Gastrocnemius medialis (tissue), 4 donors: ENCODE data around the gene TSPAN17. TPM values are rescaled to one million over a fixed set of nuclear protein-coding genes. Genes with fewer than 3 reads are reported as not detected.

Experiments used
- ATAC-seq, 2 donors: fragments of 150-250 bp; one replicate each; pipeline ENCODE4 v1.9.1; 2016
- DNase-seq, 2 donors: peaks; one replicate each; pipeline ENCODE4 v3.0.0-alpha.2; 2019
- H3K27ac ChIP-seq, 4 donors: fragments of 200-600 bp; sonication (generic); 1 replicate in 1 of 4; 2 replicates in 3 of 4; pipeline ENCODE4 v1.5.1; 2016 to 2018; ENCODE audit warnings: mild to moderate bottlenecking in 2 of 4, moderate library complexity in 1 of 4
- H3K27me3 ChIP-seq, 3 donors: fragments of 200-600 bp; sonication (generic) in 2 of 3; 1 replicate in 1 of 3; 2 replicates in 2 of 3; pipeline versions ENCODE4 v1.5.1 to v1.6.0; 2016 to 2019; ENCODE audit warnings: mild to moderate bottlenecking in 1 of 3, moderate library complexity in 1 of 3
- H3K36me3 ChIP-seq, 2 donors: fragments of 200-600 bp; sonication (generic) in 1 of 2; one replicate each; pipeline ENCODE4 v1.5.1; 2017 to 2018
- H3K4me1 ChIP-seq, 2 donors: fragments of 200-600 bp; sonication (generic) in 1 of 2; one replicate each; pipeline ENCODE4 v1.5.1; 2016 to 2017; ENCODE audit warnings: mild to moderate bottlenecking in 2 of 2
- H3K4me3 ChIP-seq, 4 donors: fragments of 200-600 bp; sonication (generic) in 3 of 4; 1 replicate in 1 of 4; 2 replicates in 3 of 4; pipeline ENCODE4 v1.5.1; 2016 to 2019; ENCODE audit warnings: mild to moderate bottlenecking in 2 of 4
- H3K9me3 ChIP-seq, 3 donors: fragments of 200-600 bp; sonication (generic) in 2 of 3; 1 replicate in 1 of 3; 2 replicates in 2 of 3; pipeline ENCODE4 v1.5.1; 2016 to 2019
- CTCF ChIP-seq, 5 experiments: fragments of 450-650 bp in 3 of 5; fragments of 200-600 bp in 2 of 5; sonication (generic) in 2 of 5; IDR thresholded peaks in 4 of 5; conservative IDR thresholded peaks in 1 of 5; 1 replicate in 4 of 5; 2 replicates in 1 of 5; pipeline ENCODE4 v1.5.1; 2016 to 2019; ENCODE audit warnings: antibody characterized with exemption in 5 of 5, mild to moderate bottlenecking in 3 of 5, moderate library complexity in 3 of 5
- POLR2A ChIP-seq, 2 donors: fragments of 450-650 bp; IDR thresholded peaks; one replicate each; pipeline ENCODE4 v1.6.1; 2017; ENCODE audit warnings: antibody characterized with exemption in 2 of 2, mild to moderate bottlenecking in 2 of 2, moderate library complexity in 2 of 2
- in situ Hi-C, 4 donors: fragments of 200-750 bp; cut with MboI; loops; one replicate each; pipeline versions ENCODE4 v1.15.0 to v1.8.0; 2017; ENCODE audit warnings: low sequenced_read_pairs in 4 of 4
- intact Hi-C: fragments of 100-400 bp; cut with DNase I; formaldehyde crosslinking; loops from one replicate; pipeline ENCODE4 v1.15.1; 2023; ENCODE audit warnings: low total_unique reads
- total RNA-seq, 4 donors: library from RNA; depleted of rRNA; stranded (reverse); fragments of >200 nt; gene quantifications; one replicate each; pipeline versions ENCODE4 v1.1.0 to v1.2.3, GENCODE V29; 2016

TSPAN17 gene
- total RNA-seq, 4 donors from 2014 or later = 13.3 to 35.7 (median 27.2) TPM

DNA sequence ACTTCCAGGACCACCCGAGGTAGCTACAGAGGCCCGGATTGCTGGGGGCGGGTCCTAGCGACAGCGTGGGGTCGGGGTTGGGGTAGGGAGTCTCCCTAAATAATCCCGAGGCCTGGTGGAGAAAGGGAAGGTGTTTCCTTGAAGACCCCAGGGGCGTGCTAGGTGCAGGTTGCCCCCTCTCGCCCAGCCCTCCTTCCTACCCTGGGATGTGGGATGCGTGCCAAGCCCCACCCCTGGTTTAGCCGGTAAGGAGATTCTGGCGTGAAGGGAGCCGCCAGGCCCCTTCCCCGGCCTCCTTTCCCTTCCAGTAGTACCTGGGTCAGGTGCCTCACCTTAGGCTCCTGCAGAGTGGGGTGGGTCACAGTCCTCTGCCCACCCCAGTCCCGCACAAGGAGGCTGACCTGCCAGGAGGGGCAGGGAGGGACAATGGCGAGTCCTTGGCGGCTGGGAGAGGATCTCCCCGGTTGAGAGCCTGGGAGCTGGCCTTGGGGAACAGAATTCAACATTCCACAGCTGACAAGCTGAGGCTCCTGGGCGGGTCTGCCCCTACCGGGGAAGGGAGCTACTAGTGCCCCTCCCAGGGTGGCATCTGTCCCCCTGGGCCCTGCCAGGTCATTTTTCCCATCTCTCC, 674 bp downstream of the TSPAN17 start:
- H3K4me3 ChIP-seq = peak overlapping the region; percentile 74 to 87 (median 80)
- DNase-seq (peak in 1 of 2 donors; percentile 11), ATAC-seq (no peak)
- peak overlapping the region; percentile 77 to 85 (median 80) for H3K27ac ChIP-seq
- H3K4me1 ChIP-seq = peaks cover 12 to 17% of the 10 kb centered on the region in 2 donors
- TF ChIP-seq CTCF (IDR thresholded peaks at IDR 0.05 in 4 of 5, conservative IDR thresholded peaks at IDR 0.05 in 1 of 5) (no peak), POLR2A (IDR thresholded peaks at IDR 0.05) (no peak)
- no peaks in the 10 kb centered on the region for H3K36me3 ChIP-seq
- intact Hi-C loops (loop anchor here (1.0 to 10.0 kb wide), 5 partner anchors 37 to 263 kb away; partner anchors contain the start of genes CLTB, HIGD2A and NOP16), in situ Hi-C loops (no loop called here)
- no peaks in the 10 kb centered on the region for H3K27me3 ChIP-seq
- no peaks in the 10 kb centered on the region for H3K9me3 ChIP-seq

GRCh38 chr5:176648474-176649194, 1.4 kb downstream of the TSPAN17 start:
- no peak for DNase-seq
- no peak for TF ChIP-seq CTCF (IDR thresholded peaks at IDR 0.05 in 4 of 5, conservative IDR thresholded peaks at IDR 0.05 in 1 of 5)
- TF ChIP-seq POLR2A (IDR thresholded peaks at IDR 0.05) = no peak
- Histone ChIP-seq H3K36me3 (peaks cover 0 to 3% of the 10 kb centered on the region in 2 donors), H3K9me3 (no peaks in the 10 kb centered on the region), H3K27ac (peak overlapping the region in 3 of 4 donors; percentile 77 to 85 (median 78)), H3K4me1 (peaks cover 12 to 17% of the 10 kb centered on the region in 2 donors), H3K27me3 (no peaks in the 10 kb centered on the region), H3K4me3 (peak overlapping the region in 3 of 4 donors; percentile 74 to 87 (median 76))
- ATAC-seq = no peak
- in situ Hi-C loops = no loop called here
- intact Hi-C loops = loop anchor here (10.0 kb wide), 1 partner anchor 264 kb away; the partner anchor contains the start of genes HIGD2A and NOP16

- in situ Hi-C loops = loop anchor here in 2 of 4 donors (25.0 kb wide), 2 partner anchors 312 to 462 kb away; no protein-coding TSS in a partner anchor
- no peak overlapping the region for H3K4me3 ChIP-seq
- no peaks in the 10 kb centered on the region for H3K27me3 ChIP-seq
- no peak overlapping the region for H3K27ac ChIP-seq
- H3K9me3 ChIP-seq = no peaks in the 10 kb centered on the region
- peaks cover 12 to 17% of the 10 kb centered on the region in 2 donors for H3K4me1 ChIP-seq
- DNase-seq = no peak
- ATAC-seq = no peak
- intact Hi-C loops = no loop called here
- TF ChIP-seq POLR2A (IDR thresholded peaks at IDR 0.05) = no peak
- no peak for TF ChIP-seq CTCF (IDR thresholded peaks at IDR 0.05 in 4 of 5, conservative IDR thresholded peaks at IDR 0.05 in 1 of 5)
- peaks cover 0 to 8% of the 10 kb centered on the region in 2 donors for H3K36me3 ChIP-seq
Observed at GRCh38 chr5:176650354-176650884, 3.1 kb downstream of the TSPAN17 start.

- DNase-seq (no peak), ATAC-seq (no peak)
- H3K9me3 ChIP-seq = no peaks in the 10 kb centered on the region
- intact Hi-C loops (no loop called here), in situ Hi-C loops (loop anchor here in 2 of 4 donors (25.0 kb wide), 2 partner anchors 311 to 461 kb away; no protein-coding TSS in a partner anchor)
- H3K4me3 ChIP-seq = no peak overlapping the region
- no peaks in the 10 kb centered on the region for H3K27me3 ChIP-seq
- H3K36me3 ChIP-seq = peaks cover 0 to 8% of the 10 kb centered on the region in 2 donors
- no peak overlapping the region for H3K27ac ChIP-seq
- peaks cover 12 to 16% of the 10 kb centered on the region in 2 donors for H3K4me1 ChIP-seq
- no peak for TF ChIP-seq POLR2A (IDR thresholded peaks at IDR 0.05)
- no peak for TF ChIP-seq CTCF (IDR thresholded peaks at IDR 0.05 in 4 of 5, conservative IDR thresholded peaks at IDR 0.05 in 1 of 5)
Observed at GRCh38 chr5:176651472-176651980, 4.2 kb downstream of the TSPAN17 start.
